Lower lobe of right lung (tissue), 2 donors: ENCODE results near the gene U2SURP. TPM values are rescaled to one million over a fixed set of nuclear protein-coding genes. Genes with fewer than 3 reads are reported as not detected.

ENCODE experiments used
- ATAC-seq, 2 donors: fragments of 200-7000 bp; cut with Tn5 transposase; one replicate each; pipeline ENCODE4 v1.9.1; 2020 to 2022; ENCODE audit warnings: mild to moderate bottlenecking in 2 of 2, moderate library complexity in 2 of 2
- DNase-seq: peaks from one replicate; pipeline ENCODE4 v3.0.0-alpha.2; 2020
- H3K27ac ChIP-seq: fragments of 200-600 bp; one replicate; pipeline ENCODE4 v1.8.0; 2022
- H3K27me3 ChIP-seq: fragments of 200-600 bp; one replicate; pipeline ENCODE4 v1.8.0; 2022; ENCODE audit warnings: low read depth
- H3K36me3 ChIP-seq: fragments of 200-600 bp; one replicate; pipeline ENCODE4 v1.8.0; 2022; ENCODE audit warnings: mild to moderate bottlenecking
- H3K4me1 ChIP-seq: fragments of 200-600 bp; one replicate; pipeline ENCODE4 v1.8.0; 2022
- H3K4me3 ChIP-seq: fragments of 200-600 bp; one replicate; pipeline ENCODE4 v1.8.0; 2022; ENCODE audit warnings: mild to moderate bottlenecking
- H3K9me3 ChIP-seq: fragments of 200-600 bp; one replicate; pipeline ENCODE4 v1.8.0; 2022
- intact Hi-C: fragments of 100-400 bp; cut with DNase I; formaldehyde crosslinking; loops from one replicate; pipeline ENCODE4 v1.11.0; 2022
- total RNA-seq: library from RNA; stranded (reverse); fragmentation: NEBNext Ultra II Directional; extraction: Animal tissue kit (Norgen Biotek cat#: 25700); gene quantifications from one replicate; pipeline ENCODE4 v1.2.1, GENCODE V29; 2021
- TF ChIP-seq, protein P1 (sequence below): fragments of 200-600 bp; IDR thresholded peaks from one replicate; pipeline ENCODE4 v1.8.0; 2022; ENCODE audit warnings: antibody characterized with exemption, mild to moderate bottlenecking
- donor health status: DM: no; HTN: yes; CAD: no; lungs with severe emphysema.

The U2SURP gene
- total RNA-seq, 1 donor from 2014 or later = 74.0 TPM

DNA sequence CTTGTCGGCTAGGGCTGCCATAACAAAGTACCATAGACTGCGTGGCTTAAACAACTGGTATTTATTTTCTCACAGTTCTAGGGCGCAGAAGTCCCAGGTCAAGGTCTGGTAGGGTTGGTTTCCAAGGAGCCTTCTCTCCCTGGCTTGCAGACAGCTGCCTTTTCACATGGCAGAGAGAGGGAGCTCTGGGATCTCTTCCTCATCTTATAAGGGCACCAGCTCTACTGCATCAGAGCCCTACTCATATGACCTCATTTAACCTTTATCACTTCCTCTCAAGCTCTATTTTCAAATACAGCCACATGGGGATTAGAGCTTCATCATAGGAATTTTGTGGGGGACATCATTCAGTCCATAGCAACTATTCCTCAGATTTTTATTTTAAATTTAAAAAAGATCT lies 20.3 kb upstream of the U2SURP start:
- TF ChIP-seq, protein P1, sequence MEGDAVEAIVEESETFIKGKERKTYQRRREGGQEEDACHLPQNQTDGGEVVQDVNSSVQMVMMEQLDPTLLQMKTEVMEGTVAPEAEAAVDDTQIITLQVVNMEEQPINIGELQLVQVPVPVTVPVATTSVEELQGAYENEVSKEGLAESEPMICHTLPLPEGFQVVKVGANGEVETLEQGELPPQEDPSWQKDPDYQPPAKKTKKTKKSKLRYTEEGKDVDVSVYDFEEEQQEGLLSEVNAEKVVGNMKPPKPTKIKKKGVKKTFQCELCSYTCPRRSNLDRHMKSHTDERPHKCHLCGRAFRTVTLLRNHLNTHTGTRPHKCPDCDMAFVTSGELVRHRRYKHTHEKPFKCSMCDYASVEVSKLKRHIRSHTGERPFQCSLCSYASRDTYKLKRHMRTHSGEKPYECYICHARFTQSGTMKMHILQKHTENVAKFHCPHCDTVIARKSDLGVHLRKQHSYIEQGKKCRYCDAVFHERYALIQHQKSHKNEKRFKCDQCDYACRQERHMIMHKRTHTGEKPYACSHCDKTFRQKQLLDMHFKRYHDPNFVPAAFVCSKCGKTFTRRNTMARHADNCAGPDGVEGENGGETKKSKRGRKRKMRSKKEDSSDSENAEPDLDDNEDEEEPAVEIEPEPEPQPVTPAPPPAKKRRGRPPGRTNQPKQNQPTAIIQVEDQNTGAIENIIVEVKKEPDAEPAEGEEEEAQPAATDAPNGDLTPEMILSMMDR = no peak
- ATAC-seq (peak in 1 of 2 donors; percentile 52), DNase-seq (no peak)
- Histone ChIP-seq H3K4me3 (no peak overlapping the region), H3K27me3 (no peaks in the 10 kb centered on the region), H3K4me1 (peaks cover 7% of the 10 kb centered on the region), H3K36me3 (no peaks in the 10 kb centered on the region), H3K27ac (no peak overlapping the region), H3K9me3 (no peaks in the 10 kb centered on the region)
- intact Hi-C loops = loop anchor here (10.0 kb wide), 1 partner anchor 396 kb away; no protein-coding TSS in a partner anchor

DNA sequence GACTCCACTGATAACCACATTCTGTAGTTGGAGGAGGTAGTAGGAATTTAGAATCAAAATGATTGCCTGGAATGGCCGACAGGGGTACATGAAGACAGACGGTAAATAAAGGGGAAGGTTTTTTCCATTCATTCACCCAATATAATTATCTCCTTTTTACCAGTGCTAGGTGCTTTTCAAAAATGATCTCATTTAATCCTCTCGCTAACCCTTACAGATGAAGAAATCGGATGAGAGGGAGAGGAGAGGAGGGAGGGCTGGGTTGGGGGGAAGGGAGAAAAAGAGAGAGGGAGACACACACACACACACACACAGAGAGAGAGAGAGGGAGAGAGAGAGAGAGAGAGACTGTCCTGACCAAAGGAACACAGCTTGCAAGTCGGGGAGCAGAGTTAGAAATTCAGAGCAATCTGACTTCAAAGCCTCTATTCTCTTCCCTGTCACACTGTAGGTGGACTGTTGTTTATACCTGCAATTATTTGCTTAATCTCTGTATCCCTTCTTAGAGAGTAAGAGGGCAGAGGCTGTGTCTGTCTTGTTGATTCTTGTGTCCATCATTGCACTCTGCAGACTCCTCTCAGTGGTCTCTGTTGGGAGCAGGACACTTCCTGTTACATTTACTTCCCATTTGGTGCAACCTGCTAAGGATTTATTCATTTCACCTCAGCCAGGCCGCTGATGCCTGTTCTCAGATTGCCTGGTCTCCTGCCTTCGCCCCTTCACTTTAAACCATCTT lies 19.2 kb upstream of the U2SURP start:
- H3K4me1 ChIP-seq = no peaks in the 10 kb centered on the region
- no peak overlapping the region for H3K27ac ChIP-seq
- intact Hi-C loops = loop anchor here (10.0 kb wide), 1 partner anchor 397 kb away; no protein-coding TSS in a partner anchor
- TF ChIP-seq, protein P1 = no peak
- no peaks in the 10 kb centered on the region for H3K27me3 ChIP-seq
- no peak for ATAC-seq
- no peak for DNase-seq
- no peak overlapping the region for H3K4me3 ChIP-seq
- H3K36me3 ChIP-seq = no peaks in the 10 kb centered on the region
- H3K9me3 ChIP-seq = no peaks in the 10 kb centered on the region

DNA sequence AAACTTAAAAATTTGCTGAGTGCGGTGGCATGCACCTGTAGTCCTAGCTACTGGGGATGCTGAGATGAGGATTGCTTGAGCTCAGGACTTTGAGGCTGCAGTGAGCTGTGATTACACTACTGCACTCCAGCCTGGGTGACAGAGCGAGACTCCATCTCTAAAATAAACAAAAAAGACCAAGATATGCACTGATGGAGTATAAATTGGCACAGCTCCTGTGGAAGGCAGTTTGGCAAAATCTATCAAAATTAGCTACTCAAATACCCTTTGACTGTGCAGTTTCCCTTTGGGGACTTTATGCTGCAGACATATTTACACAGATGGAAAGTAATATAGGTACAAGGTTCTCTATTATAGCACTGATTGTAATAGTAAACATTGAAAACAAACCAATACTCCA lies 18.1 kb upstream of the U2SURP start:
- ATAC-seq (no peak), DNase-seq (no peak)
- Histone ChIP-seq H3K27me3 (no peaks in the 10 kb centered on the region), H3K27ac (no peak overlapping the region), H3K36me3 (no peaks in the 10 kb centered on the region), H3K4me1 (no peaks in the 10 kb centered on the region), H3K4me3 (no peak overlapping the region), H3K9me3 (no peaks in the 10 kb centered on the region)
- TF ChIP-seq, protein P1 = no peak
- intact Hi-C loops = loop anchor here (10.0 kb wide), 1 partner anchor 399 kb away; no protein-coding TSS in a partner anchor

DNA sequence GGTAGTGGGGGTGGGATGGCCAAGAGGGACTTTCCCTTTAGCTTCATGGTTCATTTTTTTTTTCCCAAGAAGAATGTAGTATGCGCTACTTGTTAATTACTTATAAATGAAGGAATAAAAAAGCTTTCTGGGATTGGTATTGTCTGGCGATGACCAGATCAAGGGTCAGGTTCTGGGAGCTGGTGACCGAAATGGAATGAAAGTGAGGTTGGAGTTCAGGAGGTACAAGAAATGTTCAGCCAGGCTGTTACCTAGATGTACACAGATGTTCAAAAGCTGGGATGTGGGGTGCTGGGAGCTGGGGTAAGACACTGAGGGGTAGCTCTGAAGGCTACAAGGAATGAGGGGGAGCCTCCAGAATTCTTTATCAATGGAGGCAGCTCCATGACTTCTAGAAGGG lies 17.1 kb upstream of the U2SURP start:
- no peaks in the 10 kb centered on the region for H3K27me3 ChIP-seq
- H3K4me1 ChIP-seq = no peaks in the 10 kb centered on the region
- TF ChIP-seq, protein P1 = no peak
- no peaks in the 10 kb centered on the region for H3K36me3 ChIP-seq
- intact Hi-C loops = loop anchor here (10.0 kb wide), 1 partner anchor 399 kb away; no protein-coding TSS in a partner anchor
- H3K4me3 ChIP-seq = no peak overlapping the region
- H3K9me3 ChIP-seq = no peaks in the 10 kb centered on the region
- DNase-seq = no peak
- H3K27ac ChIP-seq = no peak overlapping the region
- ATAC-seq = no peak

DNA sequence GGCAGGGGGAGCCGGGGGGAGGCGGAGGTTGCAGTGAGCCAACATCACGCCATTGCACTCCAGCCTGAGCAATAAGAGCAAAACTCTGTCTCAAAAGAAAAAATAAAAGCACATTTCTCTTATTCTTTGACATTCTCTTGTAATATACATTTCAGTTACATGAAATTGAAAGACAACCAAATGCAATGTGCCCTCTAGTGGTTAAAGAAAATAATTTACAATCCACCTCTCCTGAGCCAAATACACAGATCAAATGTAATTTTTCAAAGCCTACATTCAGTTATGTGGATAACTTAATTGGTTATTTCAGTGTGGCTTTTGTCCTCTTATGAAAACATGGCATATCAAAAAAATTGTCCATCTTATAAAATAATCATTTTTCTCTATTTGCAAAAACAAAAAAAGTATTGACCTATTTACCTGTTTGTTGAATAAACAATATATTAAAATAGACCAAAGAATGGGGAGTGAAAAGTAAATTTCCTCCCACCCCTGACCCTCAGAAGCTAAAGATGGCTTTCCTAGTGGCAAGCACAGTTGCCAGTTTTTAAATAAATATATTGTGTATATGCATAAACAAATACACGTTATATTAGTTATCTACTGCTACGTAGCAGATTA lies 14.2 kb upstream of the U2SURP start:
- ATAC-seq = peak in 1 of 2 donors; percentile 57

More for the DNA sequence above, 14.2 kb upstream of the U2SURP start:
- Histone ChIP-seq H3K36me3 (no peaks in the 10 kb centered on the region), H3K9me3 (no peaks in the 10 kb centered on the region), H3K4me3 (no peak overlapping the region), H3K27me3 (no peaks in the 10 kb centered on the region), H3K27ac (no peak overlapping the region), H3K4me1 (no peaks in the 10 kb centered on the region)
- TF ChIP-seq, protein P1 = peak; percentile 62
- no peak for DNase-seq
- intact Hi-C loops = loop anchor here (10.0 kb wide), 1 partner anchor 402 kb away; no protein-coding TSS in a partner anchor
